Measurements from ENCODE around the gene CNTN5. TPM values are rescaled to one million over a fixed set of nuclear protein-coding genes. Genes with fewer than 3 reads are reported as not detected.
"Not testable (repeated sequence)": the region's sequence is repeated elsewhere in the genome, so short reads cannot be mapped to it uniquely, and the experiment has no call there.

Gene CNTN5
- total RNA-seq, 4 donors from 2014 or later: not detected

GRCh38 chr11:99079576-99079975 is 58.8 kb downstream of the CNTN5 start:
- no peaks in the 10 kb centered on the region for H3K27me3 ChIP-seq
- H3K9me3 ChIP-seq: no peaks in the 10 kb centered on the region
- 58% methylated on average over 3 of the region's 3 CpGs for WGBS
- no peak overlapping the region for H3K4me3 ChIP-seq
- no peaks in the 10 kb centered on the region for H3K4me1 ChIP-seq
- H3K36me3 ChIP-seq: no peaks in the 10 kb centered on the region
- DNase-seq (ENCODE audit: low spot score in 2 of 2): no peak
- no peak overlapping the region for H3K27ac ChIP-seq
- no peak for TF ChIP-seq POLR2AphosphoS5 (IDR thresholded peaks at IDR 0.05)
- TF ChIP-seq POLR2A (IDR thresholded peaks at IDR 0.05): no peak

- Histone ChIP-seq H3K36me3 (no peaks in the 10 kb centered on the region), H3K4me1 (no peaks in the 10 kb centered on the region), H3K9me3 (no peaks in the 10 kb centered on the region), H3K27ac (no peak overlapping the region), H3K4me3 (no peak overlapping the region), H3K27me3 (no peaks in the 10 kb centered on the region)
- 80% methylated on average over 5 of the region's 5 CpGs for WGBS
- no peak for TF ChIP-seq POLR2A (IDR thresholded peaks at IDR 0.05)
- TF ChIP-seq CTCF (IDR thresholded peaks at IDR 0.05): no peak
- TF ChIP-seq POLR2AphosphoS5 (IDR thresholded peaks at IDR 0.05): no peak
- TF ChIP-seq EP300 (IDR thresholded peaks at IDR 0.05): no peak
- DNase-seq (ENCODE audit: low spot score in 2 of 2): no peak
Observed at GRCh38 chr11:99080154-99080553, 59.4 kb downstream of the CNTN5 start.

GRCh38 chr11:99098258-99098657 is 77.5 kb downstream of the CNTN5 start:
- Histone ChIP-seq H3K36me3 (no peaks in the 10 kb centered on the region), H3K4me1 (no peaks in the 10 kb centered on the region), H3K9me3 (no peaks in the 10 kb centered on the region), H3K27ac (no peak overlapping the region), H3K27me3 (no peaks in the 10 kb centered on the region), H3K4me3 (no peak overlapping the region)
- DNase-seq (ENCODE audit: low spot score in 2 of 2): no peak
- TF ChIP-seq POLR2A (IDR thresholded peaks at IDR 0.05) (no peak), EP300 (IDR thresholded peaks at IDR 0.05) (no peak), POLR2AphosphoS5 (IDR thresholded peaks at IDR 0.05) (no peak), CTCF (IDR thresholded peaks at IDR 0.05) (no peak)
- WGBS: 73% methylated on average over 6 of the region's 6 CpGs

GRCh38 chr11:99098751-99099150 is 78.0 kb downstream of the CNTN5 start:
- no peaks in the 10 kb centered on the region for H3K36me3 ChIP-seq

GRCh38 chr11:99117603-99118002 is 96.9 kb downstream of the CNTN5 start:
- WGBS: 94% methylated on average over 2 of the region's 2 CpGs
- DNase-seq (ENCODE audit: low spot score in 2 of 2): no peak
- Histone ChIP-seq H3K4me1 (no peaks in the 10 kb centered on the region), H3K27me3 (no peaks in the 10 kb centered on the region), H3K9me3 (no peaks in the 10 kb centered on the region), H3K4me3 (no peak overlapping the region), H3K27ac (no peak overlapping the region), H3K36me3 (no peaks in the 10 kb centered on the region)
- TF ChIP-seq POLR2AphosphoS5 (IDR thresholded peaks at IDR 0.05) (no peak), CTCF (IDR thresholded peaks at IDR 0.05) (no peak), EP300 (IDR thresholded peaks at IDR 0.05) (no peak), POLR2A (IDR thresholded peaks at IDR 0.05) (no peak)

More at GRCh38 chr11:99098751-99099150, 78.0 kb downstream of the CNTN5 start:
- H3K27ac ChIP-seq: no peak overlapping the region
- H3K4me1 ChIP-seq: no peaks in the 10 kb centered on the region
- DNase-seq (ENCODE audit: low spot score in 2 of 2): no peak
- no peak overlapping the region for H3K4me3 ChIP-seq
- WGBS: 84% methylated on average over 1 of the region's 1 CpG
- no peak for TF ChIP-seq CTCF (IDR thresholded peaks at IDR 0.05)
- TF ChIP-seq POLR2AphosphoS5 (IDR thresholded peaks at IDR 0.05): no peak
- no peak for TF ChIP-seq EP300 (IDR thresholded peaks at IDR 0.05)
- TF ChIP-seq POLR2A (IDR thresholded peaks at IDR 0.05): no peak
- H3K9me3 ChIP-seq: no peaks in the 10 kb centered on the region
- H3K27me3 ChIP-seq: no peaks in the 10 kb centered on the region

- not testable (repeated sequence) for H3K36me3 ChIP-seq; H3K27ac ChIP-seq; H3K4me3 ChIP-seq; H3K27me3 ChIP-seq; H3K4me1 ChIP-seq; H3K9me3 ChIP-seq; DNase-seq (ENCODE audit: low spot score in 2 of 2)
- 92% methylated on average over 3 of the region's 3 CpGs for WGBS
Observed at GRCh38 chr11:99133862-99134261, 113.1 kb downstream of the CNTN5 start.

Data from suprapubic skin (tissue), 4 donors.